ENCODE data around the gene ETS1. TPM values are rescaled to one million over a fixed set of nuclear protein-coding genes. Genes with fewer than 3 reads are reported as not detected.

Gene ETS1
- total RNA-seq, 1 experiment from 2014 or later, result 82.0 TPM

DNA sequence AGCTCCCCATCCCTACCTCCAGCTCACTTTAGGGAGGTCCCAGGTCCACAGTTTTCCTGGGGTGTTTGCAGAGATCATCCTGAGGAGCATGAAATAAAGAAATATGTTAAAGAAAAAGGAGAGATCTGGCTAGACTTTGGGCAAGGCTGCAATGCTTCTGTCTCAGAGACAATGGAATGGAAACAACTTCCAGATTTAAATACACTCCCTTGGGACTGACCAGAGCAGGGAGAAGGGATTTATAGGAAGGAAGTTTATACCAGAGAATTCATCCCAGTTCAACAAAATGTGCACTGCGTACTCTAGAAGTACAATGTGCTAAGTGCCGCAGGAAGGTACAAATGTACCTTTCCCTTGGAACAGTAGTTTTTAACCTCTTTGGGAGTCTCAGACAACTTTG, 40.4 kb downstream of the ETS1 start:
- intact Hi-C loops (cut with micrococcal nuclease), result no loop called here
- peaks cover 6% of the 10 kb centered on the region for H3K9me3 Mint-ChIP-seq (ENCODE audit: unreplicated experiment)
- H3K4me1 Mint-ChIP-seq (ENCODE audit: insufficient read depth, unreplicated experiment), result no peaks in the 10 kb centered on the region
- no TSS peak for BruUV-seq (replicated peaks)
- H3K27ac Mint-ChIP-seq (ENCODE audit: low read depth, unreplicated experiment), result no peak overlapping the region
- H3K27me3 Mint-ChIP-seq (ENCODE audit: insufficient read depth, unreplicated experiment), result peaks cover 18% of the 10 kb centered on the region
- TF ChIP-seq, protein P1, sequence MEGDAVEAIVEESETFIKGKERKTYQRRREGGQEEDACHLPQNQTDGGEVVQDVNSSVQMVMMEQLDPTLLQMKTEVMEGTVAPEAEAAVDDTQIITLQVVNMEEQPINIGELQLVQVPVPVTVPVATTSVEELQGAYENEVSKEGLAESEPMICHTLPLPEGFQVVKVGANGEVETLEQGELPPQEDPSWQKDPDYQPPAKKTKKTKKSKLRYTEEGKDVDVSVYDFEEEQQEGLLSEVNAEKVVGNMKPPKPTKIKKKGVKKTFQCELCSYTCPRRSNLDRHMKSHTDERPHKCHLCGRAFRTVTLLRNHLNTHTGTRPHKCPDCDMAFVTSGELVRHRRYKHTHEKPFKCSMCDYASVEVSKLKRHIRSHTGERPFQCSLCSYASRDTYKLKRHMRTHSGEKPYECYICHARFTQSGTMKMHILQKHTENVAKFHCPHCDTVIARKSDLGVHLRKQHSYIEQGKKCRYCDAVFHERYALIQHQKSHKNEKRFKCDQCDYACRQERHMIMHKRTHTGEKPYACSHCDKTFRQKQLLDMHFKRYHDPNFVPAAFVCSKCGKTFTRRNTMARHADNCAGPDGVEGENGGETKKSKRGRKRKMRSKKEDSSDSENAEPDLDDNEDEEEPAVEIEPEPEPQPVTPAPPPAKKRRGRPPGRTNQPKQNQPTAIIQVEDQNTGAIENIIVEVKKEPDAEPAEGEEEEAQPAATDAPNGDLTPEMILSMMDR (IDR thresholded peaks at IDR 0.05; ENCODE audit: unreplicated experiment), result no peak
- DNase-seq (ENCODE audit: unreplicated experiment), result no peak
- POLR2A ChIA-PET, result no interaction called here
- no peak overlapping the region for H3K4me3 Mint-ChIP-seq (ENCODE audit: unreplicated experiment)
- no peaks in the 10 kb centered on the region for H3K36me3 Mint-ChIP-seq (ENCODE audit: insufficient read depth, unreplicated experiment)
- CTCF ChIA-PET, result interaction anchor here (0.6 kb wide), 1 partner anchor 26 kb away, joined by 4 read pairs; no protein-coding TSS in a partner anchor

- Mint-ChIP-seq H3K9me3 (ENCODE audit: unreplicated experiment) (peaks cover 7% of the 10 kb centered on the region), H3K27ac (ENCODE audit: low read depth, unreplicated experiment) (no peak overlapping the region), H3K27me3 (ENCODE audit: insufficient read depth, unreplicated experiment) (peaks cover 18% of the 10 kb centered on the region), H3K4me3 (ENCODE audit: unreplicated experiment) (no peak overlapping the region), H3K36me3 (ENCODE audit: insufficient read depth, unreplicated experiment) (no peaks in the 10 kb centered on the region), H3K4me1 (ENCODE audit: insufficient read depth, unreplicated experiment) (no peaks in the 10 kb centered on the region)
- CTCF ChIA-PET, result interaction anchor here (0.6 to 1.5 kb wide), 3 partner anchors 13 to 372 kb away, joined by 4 to 6 read pairs (median 5); no protein-coding TSS in a partner anchor
- intact Hi-C loops (cut with micrococcal nuclease), result no loop called here
- TF ChIP-seq, protein P1 (IDR thresholded peaks at IDR 0.05; ENCODE audit: unreplicated experiment), result no peak
- POLR2A ChIA-PET, result interaction anchor here (1.3 kb wide), 1 partner anchor 21 kb away, joined by 6 read pairs; no protein-coding TSS in a partner anchor
- DNase-seq (ENCODE audit: unreplicated experiment), result no peak
- BruUV-seq (replicated peaks), result no TSS peak
Observed at GRCh38 chr11:128544471-128545051, 42.8 kb downstream of the ETS1 start.

GRCh38 chr11:128540469-128540868, 46.9 kb downstream of the ETS1 start:
- Mint-ChIP-seq H3K27ac (ENCODE audit: low read depth, unreplicated experiment) (no peak overlapping the region), H3K27me3 (ENCODE audit: insufficient read depth, unreplicated experiment) (peaks cover 14% of the 10 kb centered on the region), H3K4me3 (ENCODE audit: unreplicated experiment) (no peak overlapping the region), H3K4me1 (ENCODE audit: insufficient read depth, unreplicated experiment) (peaks cover 4% of the 10 kb centered on the region), H3K36me3 (ENCODE audit: insufficient read depth, unreplicated experiment) (no peaks in the 10 kb centered on the region), H3K9me3 (ENCODE audit: unreplicated experiment) (peaks cover 7% of the 10 kb centered on the region)
- DNase-seq (ENCODE audit: unreplicated experiment), result no peak
- no TSS peak for BruUV-seq (replicated peaks)
- TF ChIP-seq, protein P1 (IDR thresholded peaks at IDR 0.05; ENCODE audit: unreplicated experiment), result no peak
- intact Hi-C loops (cut with micrococcal nuclease), result no loop called here
- ChIA-PET CTCF (interaction anchor here (0.8 kb wide), 1 partner anchor 90 kb away, joined by 5 read pairs; no protein-coding TSS in a partner anchor), POLR2A (no interaction called here)

DNA sequence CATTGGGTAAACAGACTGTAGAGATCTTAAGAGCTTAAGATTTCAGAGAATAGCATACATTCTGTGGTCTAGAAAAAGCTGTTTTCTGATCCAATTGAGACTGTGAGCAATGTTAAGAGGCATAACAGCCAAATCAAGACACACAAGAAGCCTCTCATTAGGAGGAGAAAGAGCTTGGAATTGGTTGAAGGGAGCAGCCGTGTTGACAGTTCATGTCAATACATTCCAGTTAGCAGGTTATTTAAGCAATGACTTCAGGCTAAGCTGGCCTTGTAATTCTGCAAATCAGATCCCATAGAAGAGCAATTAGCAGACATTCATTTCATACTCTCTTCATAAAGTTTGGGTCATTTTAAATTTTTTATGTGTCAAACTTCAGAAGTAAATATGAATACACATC, 50.9 kb downstream of the ETS1 start:
- no peak for DNase-seq (ENCODE audit: unreplicated experiment)
- CTCF ChIA-PET, result interaction anchor here (1.0 to 1.1 kb wide), 2 partner anchors 51 to 67 kb away, joined by 3 read pairs; no protein-coding TSS in a partner anchor
- TF ChIP-seq, protein P1 (IDR thresholded peaks at IDR 0.05; ENCODE audit: unreplicated experiment), result no peak

More for the DNA sequence above, 50.9 kb downstream of the ETS1 start:
- H3K9me3 Mint-ChIP-seq (ENCODE audit: unreplicated experiment), result no peaks in the 10 kb centered on the region
- POLR2A ChIA-PET, result interaction anchor here (1.3 to 1.6 kb wide), 2 partner anchors 13 to 18 kb away, joined by 3 to 5 read pairs; no protein-coding TSS in a partner anchor
- H3K4me1 Mint-ChIP-seq (ENCODE audit: insufficient read depth, unreplicated experiment), result peaks cover 19% of the 10 kb centered on the region
- no peak overlapping the region for H3K27ac Mint-ChIP-seq (ENCODE audit: low read depth, unreplicated experiment)
- H3K27me3 Mint-ChIP-seq (ENCODE audit: insufficient read depth, unreplicated experiment), result peaks cover 14% of the 10 kb centered on the region
- no TSS peak for BruUV-seq (replicated peaks)
- intact Hi-C loops (cut with micrococcal nuclease), result no loop called here
- no peaks in the 10 kb centered on the region for H3K36me3 Mint-ChIP-seq (ENCODE audit: insufficient read depth, unreplicated experiment)
- no peak overlapping the region for H3K4me3 Mint-ChIP-seq (ENCODE audit: unreplicated experiment)
